GM12878 (cell line): ENCODE measurements around the gene DNAJB14. TPM values are rescaled to one million over a fixed set of nuclear protein-coding genes. Genes with fewer than 3 reads are reported as not detected.

ENCODE experiments used
- ATAC-seq: fragments of 200-7000 bp; cut with Tn5 transposase; 3 replicates; pipeline ENCODE4 v1.9.1; 2020; ENCODE audit warnings: mild to moderate bottlenecking, moderate library complexity
- BruUV-seq: library from RNA; stranded (reverse); fragments of 400-500 nt; replicated peaks from 2 replicates; lab custom pipeline; 2021; lab: Mats Ljungman, UMichigan
- CTCF ChIA-PET: fragments of 300-600 bp; sonication (Branson Sonifier 250); formaldehyde crosslinking; extraction: SDS; loops from one replicate; lab custom pipeline; 2021; ENCODE audit warnings: inconsistent platforms; lab: Yijun Ruan, JAX
- POLR2A ChIA-PET: fragments of 350-600 bp; formaldehyde crosslinking; extraction: SDS; loops from one replicate; lab custom pipeline; 2021; ENCODE audit warnings: inconsistent platforms; lab: Charles Lee
- RAD21 ChIA-PET: fragments of 300-600 bp; sonication (Branson Sonifier 250); formaldehyde crosslinking; loops from one replicate; lab custom pipeline; 2023; ENCODE audit warnings: antibody characterized with exemption; ENCODE audit not compliant: unreplicated experiment; lab: Charles Lee
- SMC1A ChIA-PET: fragments of 300-600 bp; sonication (Branson Sonifier 250); formaldehyde crosslinking; loops from one replicate; lab custom pipeline; 2023; ENCODE audit not compliant: unreplicated experiment, uncharacterized antibody; lab: Charles Lee
- DNase-seq: peaks from one replicate; pipeline ENCODE4 v3.0.0-alpha.2; 2011; ENCODE audit warnings: low read depth, low spot score
- FAIRE-seq: peaks from 3 replicates; lab custom pipeline; 2011; peaks lifted over from hg19 to GRCh38; lab: Jason Lieb, UNC
- H2AFZ ChIP-seq: 2 replicates; pipeline ENCODE4 v1.6.0; 2011; ENCODE audit warnings: low read depth, low read length, control low read depth; ENCODE audit not compliant: control insufficient read depth
- H3K27ac ChIP-seq: 2 replicates; pipeline ENCODE4 v1.5.1; 2011; ENCODE audit warnings: control low read depth; ENCODE audit not compliant: control insufficient read depth, insufficient read depth
- H3K27me3 ChIP-seq, 2 experiments: replicated peaks in 1 of 2; 2 replicates each; pipeline versions ENCODE4 v1.6.0 to v1.6.1; 2011; ENCODE audit warnings: low read length in 1 of 2; ENCODE audit not compliant: control insufficient read depth in 2 of 2, insufficient read depth in 2 of 2
- H3K36me3 ChIP-seq, 2 experiments: 2 replicates each; pipeline ENCODE4 v1.5.1; 2011; ENCODE audit warnings: low read length in 1 of 2; ENCODE audit not compliant: control insufficient read depth in 2 of 2, insufficient read depth in 2 of 2
- H3K4me1 ChIP-seq: 2 replicates; pipeline ENCODE4 v1.6.1; 2011; ENCODE audit warnings: mild to moderate bottlenecking, low read length, moderate library complexity, mixed read lengths; ENCODE audit not compliant: control insufficient read depth, insufficient read depth
- H3K4me2 ChIP-seq: 2 replicates; pipeline ENCODE4 v1.6.0; 2011; ENCODE audit warnings: control low read depth; ENCODE audit not compliant: control insufficient read depth, insufficient read depth
- H3K4me3 ChIP-seq: fragments of 200-600 bp; sonication (generic); 2 replicates; pipeline ENCODE4 v1.5.1; 2016
- H3K79me2 ChIP-seq: 2 replicates; pipeline ENCODE4 v1.6.0; 2011; ENCODE audit warnings: low read length; ENCODE audit not compliant: control insufficient read depth, insufficient read depth
- H3K9ac ChIP-seq: 2 replicates; pipeline ENCODE4 v1.8.0; 2011; ENCODE audit warnings: low read length, control low read depth, mixed read lengths; ENCODE audit not compliant: control insufficient read depth, insufficient read depth
- H3K9me3 ChIP-seq: replicated peaks from 3 replicates; pipeline ENCODE4 v1.5.1; 2011; ENCODE audit warnings: mild to moderate bottlenecking, low read length; ENCODE audit not compliant: control insufficient read depth, insufficient read depth
- H4K20me1 ChIP-seq: 2 replicates; pipeline ENCODE4 v1.6.0; 2011; ENCODE audit not compliant: control insufficient read depth, insufficient read depth
- ATF2 ChIP-seq: IDR thresholded peaks from 2 replicates; pipeline ENCODE4 v1.6.1; 2012; ENCODE audit warnings: low read length, inconsistent platforms
- ATF7 ChIP-seq: fragments of 450-650 bp; IDR thresholded peaks from 2 replicates; pipeline ENCODE4 v1.6.1; 2016; ENCODE audit warnings: low read depth, mild to moderate bottlenecking
- EP300 ChIP-seq, 2 experiments: fragments of 150-350 bp in 1 of 2; IDR thresholded peaks; 2 replicates each; pipeline ENCODE4 v1.6.1; 2011 to 2012; ENCODE audit warnings: low read depth in 2 of 2, low read length in 2 of 2, borderline replicate concordance in 1 of 2, improper control_type of control experiment in 1 of 2, inconsistent platforms in 1 of 2; ENCODE audit not compliant: control insufficient read depth in 1 of 2
- ETV6 ChIP-seq, 2 experiments: fragments of 450-650 bp in 1 of 2; IDR thresholded peaks in 1 of 2; conservative IDR thresholded peaks in 1 of 2; 2 replicates each; pipeline ENCODE4 v1.6.1; 2014; ENCODE audit warnings: antibody characterized with exemption in 1 of 2, borderline replicate concordance in 1 of 2, low read depth in 1 of 2, mild to moderate bottlenecking in 1 of 2, moderate library complexity in 1 of 2
- HDAC6 ChIP-seq: fragments of 200-600 bp; sonication (generic); IDR thresholded peaks from one replicate; pipeline ENCODE4 v1.8.0; 2017; ENCODE audit warnings: antibody characterized with exemption; ENCODE audit not compliant: unreplicated experiment
- JUNB ChIP-seq: IDR thresholded peaks from 2 replicates; pipeline ENCODE4 v1.6.1; 2016; ENCODE audit warnings: antibody characterized with exemption, mild to moderate bottlenecking
- MTA3 ChIP-seq: IDR thresholded peaks from 2 replicates; pipeline ENCODE4 v1.6.1; 2012; ENCODE audit warnings: low read length, inconsistent platforms, borderline replicate concordance
- MYB ChIP-seq: fragments of 150-350 bp; IDR thresholded peaks from 2 replicates; pipeline ENCODE4 v1.6.1; 2014; ENCODE audit warnings: mild to moderate bottlenecking, low read depth, low read length, borderline replicate concordance
- RAD51 ChIP-seq: fragments of 450-650 bp; IDR thresholded peaks from 2 replicates; pipeline ENCODE4 v1.6.1; 2016; ENCODE audit warnings: moderate library complexity, mild to moderate bottlenecking, inconsistent platforms
- RCOR1 ChIP-seq: conservative IDR thresholded peaks from 2 replicates; pipeline ENCODE4 v1.6.1; 2012; ENCODE audit warnings: low read depth, low read length, improper control_type of control experiment
- RELA ChIP-seq: fragments of 450-650 bp; IDR thresholded peaks from 2 replicates; pipeline ENCODE4 v1.8.0; 2014; ENCODE audit warnings: borderline replicate concordance; ENCODE audit not compliant: partially characterized antibody
- REST ChIP-seq: IDR thresholded peaks from 2 replicates; pipeline ENCODE4 v1.6.1; 2012; ENCODE audit warnings: mild to moderate bottlenecking, low read depth, low read length
- RUNX3 ChIP-seq: IDR thresholded peaks from 2 replicates; pipeline ENCODE4 v1.6.1; 2012; ENCODE audit warnings: low read length, inconsistent platforms
- TARDBP ChIP-seq: IDR thresholded peaks from 2 replicates; pipeline ENCODE4 v1.6.1; 2016; ENCODE audit warnings: borderline replicate concordance
- TBL1XR1 ChIP-seq: IDR thresholded peaks from 2 replicates; pipeline ENCODE4 v1.6.1; 2012; ENCODE audit warnings: low read depth, low read length, improper control_type of control experiment
- ZSCAN29 ChIP-seq: fragments of 450-650 bp; IDR thresholded peaks from 2 replicates; pipeline ENCODE4 v1.6.1; 2017; ENCODE audit warnings: mild to moderate bottlenecking, moderate library complexity
- WGBS: methylation state at CpG from one replicate; pipeline ENCODE4 v1.1.6; 2016; ENCODE audit warnings: low lambda C conversion rate; ENCODE audit not compliant: insufficient replicate concordance, insufficient coverage; ENCODE audit errors: missing lambda C conversion rate; 5-methylcytosine and 5-hydroxymethylcytosine counted together
- in situ Hi-C: fragments of 300-500 bp; cut with MboI; formaldehyde crosslinking; loops from 9 replicates; pipeline ENCODE4 v1.14.3; 2018; ENCODE audit warnings: mixed read lengths
- intact Hi-C: fragments of 100-400 bp; cut with micrococcal nuclease; formaldehyde crosslinking; loops from one replicate; pipeline ENCODE4 v1.14.2; 2022; ENCODE audit not compliant: unreplicated experiment
- polyA plus RNA-seq, 11 experiments: library from polyadenylated mRNA; depleted of rRNA in 4 of 11; unstranded in 6 of 11; stranded (reverse) in 5 of 11; fragments of >200 nt; fragmentation: Nextera tagmentation in 4 of 11; fragmentation: Illumina TruSeq in 1 of 11; extraction: Ambion mirVana in 4 of 11; extraction: Trizol in 1 of 11; gene quantifications; 1 replicate in 1 of 11; 2 replicates in 10 of 11; pipeline versions ENCODE4 v1.2.1 to v1.2.3, GENCODE V29; 2011 to 2016; ENCODE audit warnings: inconsistent platforms in 2 of 11, missing spikeins in 2 of 11, low read depth in 1 of 11
- total RNA-seq, 4 experiments: library from RNA; depleted of rRNA in 3 of 4; stranded (reverse); fragments of >200 nt in 3 of 4; fragmentation: Illumina TruSeq in 1 of 4; extraction: Trizol in 1 of 4; gene quantifications; 2 replicates each; pipeline versions ENCODE4 v1.2.1 to v1.2.3, GENCODE V29; 2013 to 2021
- TF ChIP-seq, protein P1 (sequence below): IDR thresholded peaks from 2 replicates; pipeline ENCODE4 v1.6.1; 2011; ENCODE audit warnings: low read depth, low read length, improper control_type of control experiment, borderline replicate concordance

The DNAJB14 gene
- total and polyA plus RNA-seq, 10 of the 15 experiments (the other 5 are each of a cell fraction or from before 2014, with no cell fraction given) = 9.5 to 49.2 (median 27.8) TPM

DNA sequence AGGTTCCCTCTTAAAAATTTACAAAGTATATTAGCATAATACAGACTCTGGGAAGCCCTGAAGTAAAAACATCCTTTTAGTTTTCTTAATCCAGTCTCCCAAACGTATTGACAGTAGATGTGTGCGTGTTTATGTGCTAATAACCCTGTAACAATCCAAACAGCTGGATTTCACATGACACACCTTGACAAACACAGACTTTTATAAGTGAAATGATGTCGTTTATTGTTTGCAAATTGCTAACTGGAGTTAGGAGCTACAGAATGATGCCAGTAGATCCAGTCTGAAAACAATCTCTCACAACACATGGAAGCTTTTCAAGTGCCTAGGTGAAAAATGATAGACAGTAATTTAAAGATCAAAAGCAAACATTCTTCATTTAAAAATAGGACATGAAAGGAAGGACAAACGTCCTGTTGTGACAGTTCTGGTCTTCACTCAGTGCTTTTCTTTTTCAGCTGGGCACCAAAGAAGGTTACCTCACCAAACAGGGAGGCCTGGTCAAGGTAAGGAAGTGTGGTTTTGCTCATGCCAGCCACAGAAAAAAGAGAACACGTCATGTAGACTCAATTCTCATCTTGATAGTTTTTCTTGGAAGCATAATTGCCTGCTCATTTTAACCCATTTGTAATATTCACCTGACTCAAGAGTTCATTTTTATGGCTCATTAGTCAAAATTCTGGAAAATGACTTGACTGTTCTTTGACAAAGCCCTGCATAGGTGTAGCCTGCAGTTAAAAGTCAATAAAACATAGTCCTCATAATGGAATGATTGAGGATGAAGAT, 85.1 kb downstream of the DNAJB14 start:
- no TSS peak for BruUV-seq
- Histone ChIP-seq H4K20me1 (no peaks in the 10 kb centered on the region), H3K4me1 (peaks cover 14% of the 10 kb centered on the region), H2AFZ (no peak overlapping the region), H3K27me3 (no peaks in the 10 kb centered on the region), H3K79me2 (no peaks in the 10 kb centered on the region; the same call in 1 of the 2 replicates), H3K4me2 (no peak overlapping the region), H3K27ac (peak overlapping the region; percentile 24; the same call in 1 of the 2 replicates), H3K9ac (no peak overlapping the region), H3K9me3 (no peaks in the 10 kb centered on the region), H3K4me3 (no peak overlapping the region), H3K36me3 (peaks cover 2 to 13% of the 10 kb centered on the region in 2 experiments)
- peak; percentile 41 for FAIRE-seq
- no peak for DNase-seq
- 47% methylated on average over 5 of the region's 5 CpGs for WGBS
- SMC1A ChIA-PET = interaction anchor here (0.8 to 4.1 kb wide), 10 partner anchors 9 to 53 kb away, joined by 3 to 24 read pairs (median 5); partner anchors contain the start of gene DAPP1
- ATAC-seq = peak; percentile 81
- CTCF ChIA-PET = interaction anchor here (0.7 to 3.8 kb wide), 6 partner anchors 24 to 456 kb away, joined by 3 to 23 read pairs (median 8); no protein-coding TSS in a partner anchor
- in situ Hi-C loops (no loop called here), intact Hi-C loops (no loop called here)
- RAD21 ChIA-PET = interaction anchor here (0.8 to 1.1 kb wide), 3 partner anchors 15 to 50 kb away, joined by 4 read pairs; no protein-coding TSS in a partner anchor
- POLR2A ChIA-PET = interaction anchor here (1.3 kb wide), 2 partner anchors 11 to 24 kb away, joined by 3 to 7 read pairs; no protein-coding TSS in a partner anchor
- no peak for TF ChIP-seq TBL1XR1
- no peak for TF ChIP-seq TARDBP
- TF ChIP-seq RUNX3 = peak; percentile 73
- no peak for TF ChIP-seq RCOR1
- TF ChIP-seq MYB = no peak
- TF ChIP-seq ATF7 = peak; percentile 51; the same call in 1 of the 2 replicates
- peak; percentile 55; the same call in 1 of the 2 replicates for TF ChIP-seq ATF2
- TF ChIP-seq, protein P1, sequence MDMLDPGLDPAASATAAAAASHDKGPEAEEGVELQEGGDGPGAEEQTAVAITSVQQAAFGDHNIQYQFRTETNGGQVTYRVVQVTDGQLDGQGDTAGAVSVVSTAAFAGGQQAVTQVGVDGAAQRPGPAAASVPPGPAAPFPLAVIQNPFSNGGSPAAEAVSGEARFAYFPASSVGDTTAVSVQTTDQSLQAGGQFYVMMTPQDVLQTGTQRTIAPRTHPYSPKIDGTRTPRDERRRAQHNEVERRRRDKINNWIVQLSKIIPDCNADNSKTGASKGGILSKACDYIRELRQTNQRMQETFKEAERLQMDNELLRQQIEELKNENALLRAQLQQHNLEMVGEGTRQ = no peak
- TF ChIP-seq REST = no peak
- peak in 1 of 2 experiments; percentile 24; a peak in 1 of 4 replicates for TF ChIP-seq ETV6 (conservative IDR thresholded peaks at IDR 0.05 in 1 of 2, IDR thresholded peaks at IDR 0.05 in 1 of 2; ENCODE audit: borderline replicate concordance in 1 of 2, low read depth in 1 of 2)
- no peak for TF ChIP-seq HDAC6
- TF ChIP-seq EP300 (IDR thresholded peaks at IDR 0.05; ENCODE audit: borderline replicate concordance in 1 of 2, control insufficient read depth in 1 of 2, low read depth in 2 of 2, low read length in 2 of 2) = no peak
- TF ChIP-seq MTA3 = no peak
- TF ChIP-seq ZSCAN29 = no peak
- no peak for TF ChIP-seq RAD51
- TF ChIP-seq RELA = no peak
- TF ChIP-seq JUNB = 0 out of 2 replicates have a peak, but pooled peaks have one; percentile 27
